ENCODE measurements around the gene MEF2B. TPM values are rescaled to one million over a fixed set of nuclear protein-coding genes. Genes with fewer than 3 reads are reported as not detected.

Gene MEF2B
- total and polyA plus RNA-seq, 2 donors (not counting 3 experiments of a cell fraction or from before 2014, with no cell fraction given): 0.52 to 1.2 TPM

DNA sequence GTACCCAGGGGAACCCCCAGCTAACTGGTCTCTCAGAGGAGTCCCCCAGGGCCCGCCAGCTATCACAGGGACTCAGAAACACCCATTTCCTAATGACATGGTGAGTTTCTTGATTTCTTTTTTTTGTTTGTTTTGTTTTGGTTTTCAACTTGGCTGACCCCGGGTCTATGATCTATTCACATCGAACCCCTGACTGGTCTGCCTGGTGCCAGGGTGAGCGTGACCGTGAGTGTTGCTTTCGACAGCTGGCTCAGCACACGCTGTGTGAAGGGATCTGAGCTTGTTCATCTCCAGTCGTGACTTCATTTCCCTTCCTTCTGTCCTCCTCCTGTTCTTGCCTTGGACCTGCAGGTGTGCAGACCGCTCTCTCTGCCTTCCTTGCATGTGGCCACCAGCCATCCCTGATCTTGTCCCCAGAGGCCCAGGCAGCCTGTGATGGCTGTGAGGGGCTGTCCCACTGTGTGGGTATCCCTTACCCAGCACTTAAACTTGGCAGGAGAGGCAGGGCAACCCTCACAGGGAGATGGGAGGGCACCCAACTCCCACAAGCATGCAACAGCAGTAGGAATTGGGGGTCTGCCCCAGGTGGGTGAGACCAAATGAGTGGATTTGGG is 58.0 kb downstream of the MEF2B start:
- dilution Hi-C loops (cut with MboI; ENCODE audit: extremely low pct_ligation_motif_present, low sequenced_read_pairs): no loop called here
- CTCF ChIA-PET: interaction anchor here (1.1 kb wide), 1 partner anchor 57 kb away, joined by 3 read pairs; no protein-coding TSS in a partner anchor
- FAIRE-seq (no peak), DNase-seq (ENCODE audit: low read depth, low spot score) (no peak)
- Histone ChIP-seq H4K20me1 (replicated peaks; ENCODE audit: control insufficient read depth, extremely low read depth, insufficient read depth, low read length) (no peaks in the 10 kb centered on the region), H3K4me1 (ENCODE audit: control insufficient read depth, extremely low read depth, insufficient read depth, low read length) (no peaks in the 10 kb centered on the region), H3K9me1 (replicated peaks; ENCODE audit: control insufficient read depth, extremely low read depth, insufficient read depth, low read length) (no peaks in the 10 kb centered on the region), H3K4me2 (ENCODE audit: insufficient read depth, low read length) (no peak overlapping the region), H3K9ac (replicated peaks; ENCODE audit: extremely low read depth, insufficient read depth, low read length) (no peak overlapping the region), H3K27ac (ENCODE audit: insufficient read depth, low read depth, low read length) (no peak overlapping the region), H3K9me3 (replicated peaks; ENCODE audit: control insufficient read depth, insufficient read depth, low read length) (no peaks in the 10 kb centered on the region), H2AFZ (ENCODE audit: low read depth, low read length) (no peak overlapping the region), H3K79me2 (ENCODE audit: control insufficient read depth, insufficient read depth, low read length) (no peaks in the 10 kb centered on the region), H3K4me3 (replicated peaks in 1 of 3; ENCODE audit: insufficient read depth in 1 of 3, low read depth in 1 of 3, low read length in 3 of 3) (no peak overlapping the region), H3K36me3 (ENCODE audit: control insufficient read depth in 2 of 2, extremely low read depth in 1 of 2, insufficient read depth in 2 of 2, low read length in 2 of 2) (no peaks in the 10 kb centered on the region), H3K27me3 (ENCODE audit: control insufficient read depth in 2 of 2, insufficient read depth in 2 of 2, low read length in 2 of 2) (no peaks in the 10 kb centered on the region)
- BruUV-seq (replicated peaks): no TSS peak
- POLR2A ChIA-PET: interaction anchor here (0.6 kb wide), 2 partner anchors 54 to 91 kb away, joined by 4 read pairs; no protein-coding TSS in a partner anchor
- TF ChIP-seq, protein P1, sequence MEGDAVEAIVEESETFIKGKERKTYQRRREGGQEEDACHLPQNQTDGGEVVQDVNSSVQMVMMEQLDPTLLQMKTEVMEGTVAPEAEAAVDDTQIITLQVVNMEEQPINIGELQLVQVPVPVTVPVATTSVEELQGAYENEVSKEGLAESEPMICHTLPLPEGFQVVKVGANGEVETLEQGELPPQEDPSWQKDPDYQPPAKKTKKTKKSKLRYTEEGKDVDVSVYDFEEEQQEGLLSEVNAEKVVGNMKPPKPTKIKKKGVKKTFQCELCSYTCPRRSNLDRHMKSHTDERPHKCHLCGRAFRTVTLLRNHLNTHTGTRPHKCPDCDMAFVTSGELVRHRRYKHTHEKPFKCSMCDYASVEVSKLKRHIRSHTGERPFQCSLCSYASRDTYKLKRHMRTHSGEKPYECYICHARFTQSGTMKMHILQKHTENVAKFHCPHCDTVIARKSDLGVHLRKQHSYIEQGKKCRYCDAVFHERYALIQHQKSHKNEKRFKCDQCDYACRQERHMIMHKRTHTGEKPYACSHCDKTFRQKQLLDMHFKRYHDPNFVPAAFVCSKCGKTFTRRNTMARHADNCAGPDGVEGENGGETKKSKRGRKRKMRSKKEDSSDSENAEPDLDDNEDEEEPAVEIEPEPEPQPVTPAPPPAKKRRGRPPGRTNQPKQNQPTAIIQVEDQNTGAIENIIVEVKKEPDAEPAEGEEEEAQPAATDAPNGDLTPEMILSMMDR (IDR thresholded peaks at IDR 0.05; ENCODE audit: extremely low read depth in 1 of 2, insufficient read depth in 1 of 2, low read depth in 1 of 2, low read length in 2 of 2): no peak
- no peak for TF ChIP-seq EZH2 (IDR thresholded peaks at IDR 0.05; ENCODE audit: borderline replicate concordance, low read depth, low read length, severe bottlenecking)
- no peak for TF ChIP-seq POLR2A (IDR thresholded peaks at IDR 0.05; ENCODE audit: low read depth, low read length)
- no peak for TF ChIP-seq FOS (IDR thresholded peaks at IDR 0.05; ENCODE audit: borderline replicate concordance, insufficient read depth, low read length)
- no peak for TF ChIP-seq POLR2AphosphoS5 (IDR thresholded peaks at IDR 0.05; ENCODE audit: insufficient read depth, low read depth, low read length)
- TF ChIP-seq JUN (IDR thresholded peaks at IDR 0.05; ENCODE audit: borderline replicate concordance, insufficient read depth, insufficient read length, low read depth): no peak
- no peak for TF ChIP-seq GATA2 (IDR thresholded peaks at IDR 0.05; ENCODE audit: insufficient read depth, insufficient read length, low read depth, low read length)
- TF ChIP-seq MYC (IDR thresholded peaks at IDR 0.05; ENCODE audit: low read depth, low read length): no peak
- TF ChIP-seq, protein P2, sequence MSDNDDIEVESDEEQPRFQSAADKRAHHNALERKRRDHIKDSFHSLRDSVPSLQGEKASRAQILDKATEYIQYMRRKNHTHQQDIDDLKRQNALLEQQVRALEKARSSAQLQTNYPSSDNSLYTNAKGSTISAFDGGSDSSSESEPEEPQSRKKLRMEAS (IDR thresholded peaks at IDR 0.05; ENCODE audit: insufficient read depth, insufficient read length): no peak
- intact Hi-C loops (cut with micrococcal nuclease): no loop called here
